NCI-H1417 treated with DMSO at 0.1 percent for 48 hours (cell line): Measurements from ENCODE around the gene DUSP16.
A peak's percentile ranks its signal among the peaks of the same experiment; 100 is the strongest.

ENCODE experiments used
- DNase-seq: peaks from one replicate; lab custom pipeline; 2025; lab: John Stamatoyannopoulos, UW

The DUSP16 gene

GRCh38 chr12:12467688-12468261, 94.9 kb downstream of the DUSP16 start:
- no peak for DNase-seq

GRCh38 chr12:12467264-12467663, 95.4 kb downstream of the DUSP16 start:
- no peak for DNase-seq

GRCh38 chr12:12466157-12466556, 96.5 kb downstream of the DUSP16 start:
- DNase-seq, result no peak

GRCh38 chr12:12465522-12465921, 97.1 kb downstream of the DUSP16 start:
- DNase-seq, result no peak

GRCh38 chr12:12461923-12462315, 100.7 kb downstream of the DUSP16 start:
- DNase-seq, result no peak

- no peak for DNase-seq
Measured at GRCh38 chr12:12460935-12461922, 101.4 kb downstream of the DUSP16 start.

- no peak for DNase-seq
Measured at GRCh38 chr12:12456637-12457036, 106.0 kb downstream of the DUSP16 start.

DNA sequence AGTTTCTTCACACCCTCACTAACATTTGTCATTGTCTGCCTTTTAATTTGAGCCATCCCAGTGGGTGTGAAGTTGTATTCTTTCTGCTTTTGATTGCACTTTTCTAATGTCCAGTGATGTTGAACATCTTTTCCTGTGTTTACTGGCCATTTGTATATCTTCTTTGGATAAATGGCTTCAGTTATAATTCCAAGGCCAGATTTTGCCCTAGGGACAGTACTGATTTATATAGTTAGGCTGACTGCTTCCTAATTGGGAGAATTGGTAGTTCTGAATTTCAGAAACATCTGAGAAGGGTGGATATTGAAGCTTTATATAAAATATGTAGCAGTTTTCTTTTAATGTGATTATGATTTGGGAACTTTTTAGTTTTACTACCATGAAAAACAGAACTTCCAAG, 108.3 kb downstream of the DUSP16 start:
- no peak for DNase-seq

- no peak for DNase-seq
Measured at GRCh38 chr12:12453635-12454034, 109.0 kb downstream of the DUSP16 start.

- no peak for DNase-seq
Measured at GRCh38 chr12:12452326-12452902, 110.2 kb downstream of the DUSP16 start.

- no peak for DNase-seq
Measured at GRCh38 chr12:12451098-12451497, 111.6 kb downstream of the DUSP16 start.

DNA sequence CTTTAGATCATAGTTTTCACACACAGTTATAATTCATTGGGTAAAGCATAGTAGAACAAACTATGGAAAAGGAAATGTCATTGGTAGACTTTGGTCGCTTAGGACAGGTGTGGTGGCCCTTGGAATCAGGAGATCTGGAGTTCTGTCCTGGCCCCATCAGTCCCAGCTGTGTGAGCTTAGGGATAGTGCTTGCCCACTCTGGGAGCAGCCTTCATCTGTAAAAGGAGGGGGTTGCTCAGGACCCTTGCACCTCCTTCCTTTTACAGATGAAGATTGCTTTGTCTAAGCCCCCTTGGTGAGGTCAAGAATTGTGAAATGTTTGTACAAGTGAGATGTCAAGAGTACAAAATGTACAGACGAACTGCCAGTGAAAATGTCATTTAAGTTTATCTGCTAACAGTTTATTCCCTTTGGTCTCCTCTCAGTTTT, 112.6 kb downstream of the DUSP16 start:
- no peak for DNase-seq

DNA sequence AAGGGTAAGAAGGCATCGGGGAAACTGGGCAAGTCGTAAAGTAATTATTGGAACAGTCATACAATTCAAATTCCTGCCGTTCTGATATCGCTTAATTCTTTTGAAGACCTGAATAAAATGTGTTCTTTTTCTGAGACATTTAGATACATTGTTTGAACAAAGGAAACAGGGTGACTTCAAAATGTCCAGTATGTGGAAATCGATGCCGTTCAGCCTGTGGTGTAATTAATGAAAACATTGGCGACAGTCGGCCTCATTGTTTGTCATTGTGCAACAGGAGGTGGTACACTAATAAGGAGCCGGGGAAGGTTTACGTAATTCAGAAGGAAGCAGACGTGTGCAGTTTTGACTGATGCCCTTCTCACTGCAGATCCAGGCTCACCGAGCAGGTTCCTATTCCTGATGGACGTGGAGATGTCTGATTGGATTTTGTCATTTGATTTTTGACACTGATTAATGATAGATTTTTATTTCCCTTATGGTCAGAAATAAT, 113.1 kb downstream of the DUSP16 start:
- peak; percentile 56 for DNase-seq

DNA sequence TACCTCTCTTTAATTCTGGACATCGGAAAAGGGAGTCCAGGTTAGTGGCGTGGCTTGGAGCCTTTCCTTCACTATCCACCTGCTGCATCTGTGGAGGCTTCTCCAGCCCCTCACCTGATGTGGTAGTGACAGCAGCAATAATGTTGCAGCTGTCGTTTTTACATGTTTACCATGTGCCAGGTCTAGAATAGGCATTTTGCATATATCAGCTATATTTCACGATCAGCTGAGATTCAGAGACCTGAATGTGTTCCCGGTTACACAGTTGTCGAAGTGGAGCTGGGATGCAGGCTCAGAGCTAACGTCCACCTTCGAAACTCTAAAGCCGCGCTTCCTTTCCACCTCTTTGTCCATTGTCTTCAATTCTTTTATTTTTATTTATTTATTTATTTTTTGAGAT, 114.8 kb downstream of the DUSP16 start:
- no peak for DNase-seq

- DNase-seq, result no peak
Measured at GRCh38 chr12:12447236-12447635, 115.4 kb downstream of the DUSP16 start.

DNA sequence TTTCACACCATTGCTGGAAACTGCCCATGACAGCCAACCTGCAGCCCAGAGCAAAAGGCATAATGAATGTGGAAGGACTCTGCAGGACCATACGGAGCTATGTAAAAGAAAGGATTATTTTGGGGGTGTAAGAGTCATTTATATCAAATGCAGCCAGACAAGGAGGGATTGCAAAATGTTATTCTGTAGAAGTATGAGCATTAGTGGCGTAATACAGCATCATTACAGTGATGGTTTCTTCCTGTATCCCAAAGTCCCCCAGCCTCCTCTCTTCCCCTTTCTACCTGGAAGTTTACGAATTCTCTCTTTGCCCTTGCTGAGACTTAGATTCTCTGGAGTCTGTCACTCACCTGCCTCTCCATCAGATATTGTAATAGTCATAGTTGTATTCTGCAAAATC, 115.9 kb downstream of the DUSP16 start:
- DNase-seq, result no peak

DNA sequence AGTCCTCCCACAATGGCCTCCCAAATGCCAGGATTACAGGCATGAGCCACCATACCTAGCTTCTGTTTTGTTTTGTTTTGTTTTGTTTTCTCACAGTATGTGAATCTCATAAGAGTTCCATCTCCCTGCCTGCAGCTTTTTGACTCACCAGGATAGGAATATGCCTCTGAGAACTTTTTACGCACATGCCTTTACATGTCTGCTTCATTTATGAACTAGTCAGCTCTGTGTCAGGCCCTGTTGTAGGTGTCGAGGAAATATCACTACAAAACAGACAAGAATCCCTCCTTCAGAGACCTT, 116.8 kb downstream of the DUSP16 start:
- DNase-seq, result no peak

DNA sequence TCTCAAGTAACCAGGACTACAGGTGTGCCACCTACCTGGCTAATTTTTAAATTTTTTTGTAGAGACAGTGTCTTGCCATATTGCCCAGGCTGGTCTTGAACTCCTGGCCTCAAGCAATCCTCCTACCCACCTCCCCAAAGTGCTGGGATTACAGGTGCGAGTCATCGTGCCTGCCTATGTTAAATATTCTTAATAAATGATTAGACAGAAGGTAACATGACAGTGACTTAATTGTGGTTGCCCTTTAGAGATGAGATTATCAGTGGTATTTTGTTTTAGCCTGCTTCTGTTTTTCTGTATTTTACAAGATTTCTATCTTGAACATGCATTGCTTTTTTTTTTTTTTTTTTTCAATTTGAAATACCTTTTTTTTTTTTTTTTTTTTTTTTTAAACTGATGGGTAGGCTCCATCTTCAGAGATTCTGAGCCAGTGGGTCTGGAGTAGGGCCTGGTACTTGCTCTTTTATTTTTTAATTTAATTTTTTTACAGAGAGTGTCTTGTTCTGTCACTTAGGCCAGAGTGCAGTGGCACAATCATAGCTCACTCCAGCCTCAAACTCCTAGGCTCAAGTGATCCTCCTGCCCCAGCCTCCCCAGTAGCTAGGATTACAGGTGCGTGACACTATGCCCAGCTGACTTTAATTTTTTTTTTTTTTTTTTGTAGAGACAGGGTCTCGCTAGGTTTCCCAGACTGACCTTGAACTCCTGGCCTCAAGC, 117.3 kb downstream of the DUSP16 start:
- DNase-seq, result no peak

GRCh38 chr12:12443431-12443878, 119.2 kb downstream of the DUSP16 start:
- DNase-seq, result no peak

DNA sequence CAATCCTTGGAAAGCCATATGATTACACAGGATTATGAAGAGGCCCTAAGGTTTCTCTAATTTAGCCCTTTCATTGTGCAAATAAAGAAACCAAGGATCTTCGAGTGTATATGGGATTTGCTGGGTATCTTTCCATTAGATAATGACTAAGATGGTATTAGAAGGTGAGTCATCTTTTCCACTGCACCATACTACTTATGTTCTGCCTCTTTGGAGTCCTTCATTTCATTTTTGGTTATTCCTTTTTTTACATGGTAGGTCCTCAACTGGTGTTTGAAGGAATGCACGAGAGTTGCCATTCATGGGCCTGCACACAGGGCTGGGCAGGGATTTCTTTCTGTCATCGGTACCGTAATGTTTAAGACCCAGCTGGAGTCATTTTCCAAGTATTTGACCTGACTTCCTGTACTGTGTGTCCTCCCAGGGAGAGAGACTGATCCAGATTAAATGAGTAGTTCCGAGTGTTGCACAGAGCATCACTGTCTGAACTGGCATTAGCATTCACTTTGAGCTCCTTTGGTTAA, 120.1 kb downstream of the DUSP16 start:
- DNase-seq, result no peak

DNA sequence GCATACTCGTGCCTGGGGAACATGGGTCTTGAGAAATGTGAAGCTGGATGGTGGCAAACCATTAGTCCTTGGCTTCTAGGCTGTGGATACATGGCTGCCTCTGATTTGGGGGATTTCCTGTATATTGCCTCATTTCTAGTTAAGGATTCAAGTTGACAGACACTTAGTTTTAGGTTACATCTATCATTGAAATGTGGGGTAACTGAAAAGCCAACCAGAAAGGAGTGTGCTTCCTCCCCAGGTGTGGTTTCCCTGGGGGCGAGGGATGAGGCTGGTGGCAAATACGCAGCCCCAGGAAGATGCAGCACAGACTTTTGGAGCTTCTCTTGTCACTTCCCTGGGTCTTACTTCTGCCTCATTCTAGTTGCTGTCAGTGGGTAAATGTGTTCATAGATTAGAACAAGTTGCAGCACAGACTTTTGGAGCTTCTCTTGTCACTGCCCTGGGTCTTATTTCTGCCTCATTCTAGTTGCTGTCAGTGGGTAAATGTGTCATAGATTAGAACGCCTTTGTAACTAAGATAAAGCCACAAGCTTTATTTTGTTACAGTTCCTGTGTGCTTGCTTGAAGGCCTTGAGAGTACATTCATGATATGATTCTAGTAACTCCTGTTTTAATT, 120.7 kb downstream of the DUSP16 start:
- no peak for DNase-seq

- no peak for DNase-seq
Measured at GRCh38 chr12:12441429-12441807, 121.2 kb downstream of the DUSP16 start.
